HepG2 (cell line): ENCODE results near the gene HAGH. TPM values are rescaled to one million over a fixed set of nuclear protein-coding genes. Genes with fewer than 3 reads are reported as not detected.
A peak's percentile ranks its signal among the peaks of the same experiment; 100 is the strongest.

Source experiments
- FOXO1 ChIP-seq: sonication (generic); formaldehyde crosslinking; IDR thresholded peaks from 2 replicates; pipeline ENCODE4 v1.4.0; 2020; ENCODE audit warnings: missing genetic modification reagents
- HDAC2 ChIP-seq: sonication (generic); formaldehyde crosslinking; IDR thresholded peaks from 2 replicates; pipeline ENCODE4 v1.4.0; 2020; ENCODE audit warnings: missing genetic modification reagents
- HMG20A ChIP-seq: IDR thresholded peaks from 2 replicates; pipeline ENCODE4 v1.6.1; 2016; ENCODE audit warnings: borderline replicate concordance
- IKZF4 ChIP-seq: sonication (generic); formaldehyde crosslinking; IDR thresholded peaks from 2 replicates; pipeline ENCODE4 v1.5.1; 2020; ENCODE audit warnings: borderline replicate concordance, mild to moderate bottlenecking, low read depth, missing genetic modification reagents; ENCODE audit errors: not compliant biosample characterization
- NCOA2 ChIP-seq: sonication (generic); formaldehyde crosslinking; IDR thresholded peaks from 2 replicates; pipeline ENCODE4 v1.8.0; 2022; ENCODE audit warnings: inconsistent platforms
- NFIC ChIP-seq: IDR thresholded peaks from 2 replicates; pipeline ENCODE4 v1.6.1; 2012; ENCODE audit warnings: mild to moderate bottlenecking, low read length, inconsistent platforms
- POLR2A ChIP-seq, 2 experiments: IDR thresholded peaks; 2 replicates each; pipeline ENCODE4 v1.6.1; 2011; ENCODE audit warnings: low read depth in 2 of 2, low read length in 2 of 2, mild to moderate bottlenecking in 1 of 2, moderate library complexity in 1 of 2; ENCODE audit not compliant: insufficient read depth in 1 of 2
- REXO4 ChIP-seq: sonication (generic); formaldehyde crosslinking; IDR thresholded peaks from 2 replicates; pipeline ENCODE4 v1.8.0; 2022; ENCODE audit warnings: missing genetic modification reagents, mild to moderate bottlenecking, borderline replicate concordance
- TARDBP ChIP-seq: sonication (generic); formaldehyde crosslinking; IDR thresholded peaks from 2 replicates; pipeline ENCODE4 v1.8.0; 2022; ENCODE audit warnings: mild to moderate bottlenecking, missing genetic modification reagents
- ZFX ChIP-seq: sonication (generic); formaldehyde crosslinking; IDR thresholded peaks from 2 replicates; pipeline ENCODE4 v1.4.0; 2020; ENCODE audit warnings: mild to moderate bottlenecking, low read depth, missing genetic modification reagents, moderate library complexity
- ZNF225 ChIP-seq: sonication (generic); formaldehyde crosslinking; IDR thresholded peaks from 2 replicates; pipeline ENCODE4 v1.4.0; 2020; ENCODE audit warnings: mild to moderate bottlenecking, missing genetic modification reagents
- ZNF552 ChIP-seq: sonication (generic); formaldehyde crosslinking; IDR thresholded peaks from 2 replicates; pipeline ENCODE4 v1.9.0; 2022; ENCODE audit warnings: missing genetic modification reagents, mild to moderate bottlenecking, borderline replicate concordance
- polyA plus RNA-seq, 8 experiments: library from polyadenylated mRNA; depleted of rRNA in 3 of 8; stranded (reverse) in 7 of 8; unstranded in 1 of 8; fragments of >200 nt; fragmentation: Illumina TruSeq in 4 of 8; extraction: Trizol in 4 of 8; gene quantifications; 2 replicates each; pipeline versions ENCODE4 v1.2.1 to v1.2.3, GENCODE V29; 2011 to 2016; ENCODE audit warnings: low read depth in 4 of 8, missing spikeins in 1 of 8, mixed read lengths in 1 of 8; ENCODE audit not compliant: insufficient read depth in 1 of 8
- total RNA-seq, 5 experiments: library from RNA; depleted of rRNA; stranded (reverse); fragments of >200 nt; fragmentation: Illumina TruSeq; extraction: Trizol; gene quantifications; 2 replicates each; pipeline ENCODE4 v1.2.3, GENCODE V29; 2016; ENCODE audit warnings: low read depth in 1 of 5
- TF ChIP-seq, protein P1 (sequence below): sonication (generic); formaldehyde crosslinking; IDR thresholded peaks from 2 replicates; pipeline ENCODE4 v1.5.1; 2020; ENCODE audit warnings: missing genetic modification reagents, mild to moderate bottlenecking, borderline replicate concordance
- TF ChIP-seq, protein P2 (sequence below): sonication (generic); formaldehyde crosslinking; IDR thresholded peaks from 2 replicates; pipeline ENCODE4 v1.8.0; 2022; ENCODE audit warnings: missing genetic modification reagents, mild to moderate bottlenecking, moderate library complexity, borderline replicate concordance
- TF ChIP-seq, protein P3 (sequence below): sonication (generic); formaldehyde crosslinking; IDR thresholded peaks from 2 replicates; pipeline ENCODE4 v1.5.0; 2020; ENCODE audit warnings: missing genetic modification reagents
- TF ChIP-seq, protein P4 (sequence below): sonication (generic); formaldehyde crosslinking; IDR thresholded peaks from 2 replicates; pipeline ENCODE4 v1.4.0; 2020; ENCODE audit warnings: missing genetic modification reagents, mild to moderate bottlenecking, borderline replicate concordance
- TF ChIP-seq, protein P5 (sequence below): sonication (generic); formaldehyde crosslinking; IDR thresholded peaks from 2 replicates; pipeline ENCODE4 v1.4.0; 2020; ENCODE audit warnings: missing genetic modification reagents
- TF ChIP-seq, protein P6 (sequence below): sonication (generic); formaldehyde crosslinking; IDR thresholded peaks from 2 replicates; pipeline ENCODE4 v1.8.0; 2022; ENCODE audit warnings: missing genetic modification reagents, mild to moderate bottlenecking, inconsistent platforms, borderline replicate concordance

HAGH gene
- total and polyA plus RNA-seq, 2 of the 13 experiments (the other 11 are each of a cell fraction or from before 2014, with no cell fraction given) = 70.4 to 95.4 TPM

DNA sequence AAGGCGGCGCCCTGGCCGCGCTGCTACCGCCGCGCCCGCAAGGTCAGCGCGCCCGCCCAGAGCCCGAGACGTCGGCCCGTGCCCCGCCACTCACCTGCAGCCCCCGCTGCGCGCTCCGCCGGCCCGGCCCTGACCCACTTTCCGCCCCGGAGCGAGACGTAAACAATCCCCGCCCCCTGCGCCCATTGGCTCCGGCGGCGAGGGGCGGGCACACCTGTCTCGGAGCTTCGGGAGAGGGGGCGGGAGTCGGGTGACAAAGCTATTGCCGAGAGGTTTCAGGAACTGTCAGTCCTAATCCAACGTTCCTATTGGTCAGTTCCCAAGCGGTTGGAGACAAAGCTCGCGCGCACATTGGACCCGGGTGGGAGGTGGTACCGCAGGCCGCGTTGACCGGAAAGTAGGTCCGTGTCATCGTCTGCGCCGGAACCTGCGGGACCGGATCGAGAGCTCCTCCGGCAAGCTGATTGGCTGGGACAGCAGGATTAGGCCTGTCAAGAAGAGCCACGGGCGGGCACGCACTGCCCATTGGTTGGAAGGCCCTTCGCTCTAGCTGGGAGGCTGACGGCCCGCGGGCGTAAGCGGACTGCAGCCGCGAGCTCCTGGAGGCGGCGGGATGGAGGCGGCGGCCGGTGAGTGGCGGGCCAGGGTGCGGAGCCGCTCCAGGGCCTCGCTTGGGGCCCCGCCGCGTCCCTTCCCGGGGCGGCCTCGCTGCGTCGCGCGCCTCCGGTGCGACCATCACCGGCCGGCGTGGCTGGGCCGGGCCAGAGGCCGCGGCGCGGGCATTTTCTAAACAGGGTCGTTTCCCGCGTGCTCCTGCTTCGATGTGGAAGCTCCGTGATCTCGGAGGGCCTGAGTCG, 44.0 kb downstream of the HAGH start, which contains the start of the genes NUBP2 and SPSB3 (continued):
- TF ChIP-seq, protein P1, sequence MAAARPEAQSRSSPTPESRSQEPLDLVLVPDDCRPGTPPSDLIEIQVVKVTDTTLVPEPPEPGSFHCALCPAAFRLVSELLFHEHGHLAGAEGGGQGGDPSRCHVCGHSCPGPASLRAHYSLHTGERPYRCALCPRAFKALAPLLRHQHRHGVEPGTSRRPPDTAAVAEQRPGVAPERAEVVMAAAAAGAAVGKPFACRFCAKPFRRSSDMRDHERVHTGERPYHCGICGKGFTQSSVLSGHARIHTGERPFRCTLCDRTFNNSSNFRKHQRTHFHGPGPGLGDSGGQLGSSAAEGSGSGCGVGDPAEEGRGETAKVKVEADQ = no peak
- 0 out of 2 replicates have a peak, but pooled peaks have one; percentile 5 for TF ChIP-seq FOXO1 (CRISPR knock-in tag)
- peak; percentile 67 for TF ChIP-seq ZFX (CRISPR knock-in tag)
- TF ChIP-seq, protein P2, sequence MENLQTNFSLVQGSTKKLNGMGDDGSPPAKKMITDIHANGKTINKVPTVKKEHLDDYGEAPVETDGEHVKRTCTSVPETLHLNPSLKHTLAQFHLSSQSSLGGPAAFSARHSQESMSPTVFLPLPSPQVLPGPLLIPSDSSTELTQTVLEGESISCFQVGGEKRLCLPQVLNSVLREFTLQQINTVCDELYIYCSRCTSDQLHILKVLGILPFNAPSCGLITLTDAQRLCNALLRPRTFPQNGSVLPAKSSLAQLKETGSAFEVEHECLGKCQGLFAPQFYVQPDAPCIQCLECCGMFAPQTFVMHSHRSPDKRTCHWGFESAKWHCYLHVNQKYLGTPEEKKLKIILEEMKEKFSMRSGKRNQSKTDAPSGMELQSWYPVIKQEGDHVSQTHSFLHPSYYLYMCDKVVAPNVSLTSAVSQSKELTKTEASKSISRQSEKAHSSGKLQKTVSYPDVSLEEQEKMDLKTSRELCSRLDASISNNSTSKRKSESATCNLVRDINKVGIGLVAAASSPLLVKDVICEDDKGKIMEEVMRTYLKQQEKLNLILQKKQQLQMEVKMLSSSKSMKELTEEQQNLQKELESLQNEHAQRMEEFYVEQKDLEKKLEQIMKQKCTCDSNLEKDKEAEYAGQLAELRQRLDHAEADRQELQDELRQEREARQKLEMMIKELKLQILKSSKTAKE (CRISPR knock-in tag) = 0 out of 2 replicates have a peak, but pooled peaks have one; percentile 63
- TF ChIP-seq, protein P3, sequence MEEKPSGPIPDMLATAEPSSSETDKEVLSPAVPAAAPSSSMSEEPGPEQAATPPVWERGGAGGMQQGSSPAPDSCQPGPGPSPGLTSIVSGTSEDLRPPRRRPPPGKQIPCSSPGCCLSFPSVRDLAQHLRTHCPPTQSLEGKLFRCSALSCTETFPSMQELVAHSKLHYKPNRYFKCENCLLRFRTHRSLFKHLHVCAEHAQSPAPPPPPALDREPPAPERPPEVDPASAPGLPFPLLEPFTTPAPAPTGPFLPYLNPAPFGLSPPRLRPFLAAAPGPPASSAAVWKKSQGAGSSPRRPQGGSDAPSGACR (CRISPR knock-in tag) = no peak
- TF ChIP-seq, protein P4, sequence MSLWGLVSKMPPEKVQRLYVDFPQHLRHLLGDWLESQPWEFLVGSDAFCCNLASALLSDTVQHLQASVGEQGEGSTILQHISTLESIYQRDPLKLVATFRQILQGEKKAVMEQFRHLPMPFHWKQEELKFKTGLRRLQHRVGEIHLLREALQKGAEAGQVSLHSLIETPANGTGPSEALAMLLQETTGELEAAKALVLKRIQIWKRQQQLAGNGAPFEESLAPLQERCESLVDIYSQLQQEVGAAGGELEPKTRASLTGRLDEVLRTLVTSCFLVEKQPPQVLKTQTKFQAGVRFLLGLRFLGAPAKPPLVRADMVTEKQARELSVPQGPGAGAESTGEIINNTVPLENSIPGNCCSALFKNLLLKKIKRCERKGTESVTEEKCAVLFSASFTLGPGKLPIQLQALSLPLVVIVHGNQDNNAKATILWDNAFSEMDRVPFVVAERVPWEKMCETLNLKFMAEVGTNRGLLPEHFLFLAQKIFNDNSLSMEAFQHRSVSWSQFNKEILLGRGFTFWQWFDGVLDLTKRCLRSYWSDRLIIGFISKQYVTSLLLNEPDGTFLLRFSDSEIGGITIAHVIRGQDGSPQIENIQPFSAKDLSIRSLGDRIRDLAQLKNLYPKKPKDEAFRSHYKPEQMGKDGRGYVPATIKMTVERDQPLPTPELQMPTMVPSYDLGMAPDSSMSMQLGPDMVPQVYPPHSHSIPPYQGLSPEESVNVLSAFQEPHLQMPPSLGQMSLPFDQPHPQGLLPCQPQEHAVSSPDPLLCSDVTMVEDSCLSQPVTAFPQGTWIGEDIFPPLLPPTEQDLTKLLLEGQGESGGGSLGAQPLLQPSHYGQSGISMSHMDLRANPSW (CRISPR knock-in tag) = no peak
- TF ChIP-seq POLR2A (IDR thresholded peaks at IDR 0.05; ENCODE audit: insufficient read depth in 1 of 2, low read depth in 2 of 2, low read length in 2 of 2) = peak; percentile 41 to 74; a peak in 3 of 4 replicates
- TF ChIP-seq, protein P5, sequence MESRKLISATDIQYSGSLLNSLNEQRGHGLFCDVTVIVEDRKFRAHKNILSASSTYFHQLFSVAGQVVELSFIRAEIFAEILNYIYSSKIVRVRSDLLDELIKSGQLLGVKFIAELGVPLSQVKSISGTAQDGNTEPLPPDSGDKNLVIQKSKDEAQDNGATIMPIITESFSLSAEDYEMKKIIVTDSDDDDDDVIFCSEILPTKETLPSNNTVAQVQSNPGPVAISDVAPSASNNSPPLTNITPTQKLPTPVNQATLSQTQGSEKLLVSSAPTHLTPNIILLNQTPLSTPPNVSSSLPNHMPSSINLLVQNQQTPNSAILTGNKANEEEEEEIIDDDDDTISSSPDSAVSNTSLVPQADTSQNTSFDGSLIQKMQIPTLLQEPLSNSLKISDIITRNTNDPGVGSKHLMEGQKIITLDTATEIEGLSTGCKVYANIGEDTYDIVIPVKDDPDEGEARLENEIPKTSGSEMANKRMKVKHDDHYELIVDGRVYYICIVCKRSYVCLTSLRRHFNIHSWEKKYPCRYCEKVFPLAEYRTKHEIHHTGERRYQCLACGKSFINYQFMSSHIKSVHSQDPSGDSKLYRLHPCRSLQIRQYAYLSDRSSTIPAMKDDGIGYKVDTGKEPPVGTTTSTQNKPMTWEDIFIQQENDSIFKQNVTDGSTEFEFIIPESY (CRISPR knock-in tag) = no peak
- TF ChIP-seq HMG20A (CRISPR knock-in tag) = no peak
- TF ChIP-seq, protein P6, sequence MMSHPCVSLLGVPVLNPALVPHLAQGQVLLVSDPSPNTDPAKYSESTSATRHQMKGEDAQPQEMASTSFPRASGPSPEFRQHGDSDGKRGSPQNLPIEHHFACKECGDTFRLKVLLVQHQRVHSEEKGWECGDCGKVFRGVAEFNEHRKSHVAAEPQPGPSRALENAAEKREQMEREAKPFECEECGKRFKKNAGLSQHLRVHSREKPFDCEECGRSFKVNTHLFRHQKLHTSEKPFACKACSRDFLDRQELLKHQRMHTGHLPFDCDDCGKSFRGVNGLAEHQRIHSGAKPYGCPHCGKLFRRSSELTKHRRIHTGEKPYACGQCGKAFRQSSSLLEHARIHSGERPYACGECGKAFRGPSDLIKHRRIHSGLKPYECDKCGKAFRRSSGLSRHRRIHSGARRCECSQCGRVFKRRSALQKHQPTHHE (CRISPR knock-in tag) = no peak
- no peak for TF ChIP-seq IKZF4 (CRISPR knock-in tag)
- TF ChIP-seq ZNF552 (CRISPR knock-in tag) = no peak
- no peak for TF ChIP-seq NFIC
- TF ChIP-seq HDAC2 (CRISPR knock-in tag) = 0 out of 2 replicates have a peak, but pooled peaks have one; percentile 39
- TF ChIP-seq REXO4 (CRISPR knock-in tag) = no peak
- TF ChIP-seq TARDBP = peak; percentile 56; the same call in 1 of the 2 replicates
- no peak for TF ChIP-seq ZNF225 (CRISPR knock-in tag)
- no peak for TF ChIP-seq NCOA2 (CRISPR knock-in tag)
